H7 (cell line): ENCODE results near the gene NEK2. TPM values are rescaled to one million over a fixed set of nuclear protein-coding genes. Genes with fewer than 3 reads are reported as not detected.
"Not testable (repeated sequence)": the region's sequence is repeated elsewhere in the genome, so short reads cannot be mapped to it uniquely, and the experiment has no call there.

Experiments
- DNase-seq: peaks from one replicate; pipeline ENCODE4 v3.0.0; 2012
- H3K27me3 ChIP-seq: 2 replicates; pipeline ENCODE4 v1.6.0; 2011; ENCODE audit warnings: mild to moderate bottlenecking, low read length; ENCODE audit not compliant: control insufficient read depth, insufficient read depth
- H3K36me3 ChIP-seq: replicated peaks from 2 replicates; pipeline ENCODE4 v1.5.1; 2011; ENCODE audit warnings: low read length; ENCODE audit not compliant: control insufficient read depth, insufficient read depth
- H3K4me3 ChIP-seq: 2 replicates; pipeline ENCODE4 v1.5.1; 2011; ENCODE audit warnings: low read depth, mild to moderate bottlenecking, control low read depth, low read length, moderate library complexity; ENCODE audit not compliant: insufficient read depth
- total RNA-seq: library from RNA; depleted of rRNA; stranded (reverse); fragments of >200 nt; shearing (Covaris generic); gene quantifications from 2 replicates; pipeline ENCODE4 v1.2.3, GENCODE V29; 2014

The NEK2 gene
- total RNA-seq, 1 experiment from 2014 or later, result 58.3 TPM

DNA sequence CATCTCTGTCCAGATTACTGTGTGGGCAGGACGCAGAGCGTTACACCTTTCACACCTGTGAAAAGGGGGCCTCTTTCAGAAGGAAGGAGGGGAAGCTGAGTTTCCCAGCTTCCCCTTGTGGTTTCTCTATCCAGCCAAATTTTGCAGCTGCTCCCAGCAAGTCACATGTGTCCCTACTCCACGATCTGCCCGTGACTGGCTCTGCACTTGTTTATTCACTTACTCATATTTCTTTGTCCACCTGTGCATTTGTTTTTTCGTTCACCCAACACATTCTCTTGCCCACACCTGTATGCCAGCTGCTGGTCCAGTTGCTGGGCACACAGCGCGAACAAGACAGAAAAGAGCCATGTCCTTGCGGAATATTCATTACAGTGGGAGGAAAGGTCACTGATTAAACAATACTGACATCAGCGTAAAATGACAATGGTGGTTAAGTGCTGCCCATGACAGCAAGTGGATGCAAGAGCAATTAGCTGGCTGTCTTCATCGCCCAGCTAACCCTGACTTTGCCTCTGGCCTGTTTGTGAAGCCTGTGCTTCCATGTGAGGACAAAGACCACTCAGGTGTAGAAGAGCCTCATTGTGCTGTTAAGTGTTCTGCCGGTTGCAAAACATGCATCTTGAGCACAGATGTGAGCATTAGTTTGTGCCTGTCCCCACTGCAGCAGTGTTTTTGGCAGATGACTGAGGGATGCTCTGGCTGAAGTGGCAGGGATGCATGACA, 28.6 kb upstream of the NEK2 start:
- no peaks in the 10 kb centered on the region for H3K36me3 ChIP-seq
- peaks cover 5% of the 10 kb centered on the region for H3K27me3 ChIP-seq
- no peak for DNase-seq
- H3K4me3 ChIP-seq, result no peak overlapping the region

DNA sequence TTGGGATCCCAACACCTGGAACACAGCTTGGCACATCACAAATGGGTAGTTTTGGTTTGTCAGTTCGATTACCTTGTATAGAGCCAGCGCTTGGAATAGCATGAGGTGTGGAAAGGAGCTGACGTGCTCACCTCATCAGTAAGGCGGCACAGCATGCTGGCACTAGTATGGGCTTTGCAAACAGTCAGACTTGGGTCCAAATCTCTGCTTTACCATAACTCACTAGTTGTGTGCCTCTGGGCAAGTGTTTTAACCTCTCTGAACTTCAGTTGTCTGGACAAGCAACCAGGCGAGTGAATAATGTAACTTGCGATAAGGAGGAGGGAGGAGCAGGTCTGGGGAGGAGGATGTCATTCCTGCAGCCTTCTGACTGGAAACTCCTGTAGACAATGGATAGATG, 26.3 kb upstream of the NEK2 start:
- Histone ChIP-seq H3K4me3 (no peak overlapping the region), H3K36me3 (no peaks in the 10 kb centered on the region), H3K27me3 (peaks cover 5% of the 10 kb centered on the region)
- DNase-seq, result no peak

- peak overlapping the region; percentile 50 for H3K4me3 ChIP-seq
- H3K27me3 ChIP-seq, result peaks cover 5% of the 10 kb centered on the region
- no peaks in the 10 kb centered on the region for H3K36me3 ChIP-seq
- peak; percentile 79 for DNase-seq
Observed at GRCh38 chr1:211699059-211699458, 23.6 kb upstream of the NEK2 start.

DNA sequence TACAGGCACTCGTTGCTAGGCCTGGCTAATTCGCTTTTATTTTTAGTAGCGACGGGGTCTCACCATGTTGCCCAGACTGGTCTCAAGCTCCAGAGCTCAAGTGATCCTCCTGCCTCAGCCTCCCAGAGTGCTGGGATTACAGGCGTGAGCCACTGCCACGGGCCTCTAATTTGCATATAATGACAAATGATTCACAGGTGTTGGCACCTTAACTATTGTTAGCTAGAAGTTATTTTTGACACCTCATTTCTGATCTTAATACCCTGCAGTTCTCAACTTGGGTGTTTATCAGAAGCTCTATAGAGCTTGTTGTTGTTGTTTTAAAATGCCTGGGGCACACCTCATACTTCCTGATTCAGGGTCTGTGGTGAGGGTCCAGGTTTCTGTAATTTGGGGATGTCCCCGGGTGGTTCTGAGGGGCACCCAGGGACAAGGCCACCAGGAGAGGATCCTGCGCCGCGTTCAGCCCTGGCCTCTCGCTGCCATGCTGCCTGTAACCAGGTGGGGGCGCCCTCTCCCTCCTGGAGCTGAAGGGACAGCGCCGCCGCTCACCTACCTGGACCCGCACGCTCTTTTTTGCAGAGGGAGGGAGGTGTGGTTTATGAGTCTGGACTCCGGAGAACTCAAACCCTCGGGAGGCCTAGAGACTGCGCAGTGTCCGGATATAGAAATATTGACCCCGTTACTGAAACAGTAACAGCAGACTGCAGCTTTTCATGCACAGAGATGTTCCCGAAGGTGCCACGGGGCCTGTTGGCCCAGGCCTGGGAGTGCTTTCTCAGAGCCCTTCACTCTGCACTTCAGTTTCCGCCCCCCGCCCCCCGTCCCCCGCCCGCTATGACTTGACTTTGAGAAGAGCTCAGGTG, 23.0 kb upstream of the NEK2 start:
- no peaks in the 10 kb centered on the region for H3K36me3 ChIP-seq
- peak; percentile 93 for DNase-seq

DNA sequence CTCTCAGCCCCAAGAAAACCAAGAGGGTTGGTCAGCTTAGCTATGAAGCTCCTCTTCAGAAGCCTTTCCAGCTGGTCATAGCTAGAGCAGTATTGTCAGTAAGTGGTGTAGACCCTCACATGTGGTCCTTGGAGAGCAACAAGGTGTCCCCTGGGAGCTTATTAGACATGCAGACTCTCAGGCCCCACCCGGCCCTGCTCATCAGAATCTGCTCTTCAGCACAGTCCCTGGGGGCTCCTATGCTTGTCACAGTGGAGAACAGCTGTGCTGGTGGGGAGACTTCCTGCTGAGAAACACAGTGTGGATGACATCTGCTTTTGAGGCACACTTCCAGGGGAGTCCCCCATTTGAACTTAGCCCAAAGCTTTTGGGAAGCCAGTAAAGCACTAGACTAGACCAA, 21.9 kb upstream of the NEK2 start:
- Histone ChIP-seq H3K27me3 (peaks cover 5% of the 10 kb centered on the region), H3K4me3 (no peak overlapping the region), H3K36me3 (no peaks in the 10 kb centered on the region)
- no peak for DNase-seq

More for the DNA sequence above, 23.0 kb upstream of the NEK2 start:
- Histone ChIP-seq H3K27me3 (peaks cover 5% of the 10 kb centered on the region), H3K4me3 (peak overlapping the region; percentile 50)

- Histone ChIP-seq H3K4me3 (no peak overlapping the region), H3K36me3 (no peaks in the 10 kb centered on the region), H3K27me3 (peaks cover 5% of the 10 kb centered on the region)
- DNase-seq, result no peak
Observed at GRCh38 chr1:211695135-211695816, 19.9 kb upstream of the NEK2 start.

DNA sequence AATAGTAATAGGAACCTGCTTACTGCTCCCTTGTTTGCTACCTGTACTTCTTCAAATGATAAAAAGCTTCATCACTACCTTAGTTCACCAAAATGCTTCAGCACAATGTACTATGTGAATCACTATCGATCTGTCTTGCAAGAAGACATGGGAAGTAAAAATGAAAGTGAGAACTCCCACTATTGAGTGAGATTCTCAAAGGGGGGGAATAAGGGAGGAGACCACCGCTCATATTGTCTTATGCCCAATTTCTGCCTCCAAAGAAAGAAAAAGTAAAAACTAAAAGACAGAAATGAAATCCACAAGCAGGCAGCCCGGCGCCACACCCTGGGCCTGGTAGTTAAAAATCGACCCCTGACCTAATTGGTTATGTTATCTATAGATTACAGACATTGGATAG, 18.5 kb upstream of the NEK2 start:
- not testable (repeated sequence) for DNase-seq, H3K27me3 ChIP-seq, H3K4me3 ChIP-seq, H3K36me3 ChIP-seq

GRCh38 chr1:211688421-211688820, 13.0 kb upstream of the NEK2 start:
- no peaks in the 10 kb centered on the region for H3K27me3 ChIP-seq
- no peaks in the 10 kb centered on the region for H3K36me3 ChIP-seq
- DNase-seq, result no peak
- H3K4me3 ChIP-seq, result no peak overlapping the region

GRCh38 chr1:211687462-211688215, 12.2 kb upstream of the NEK2 start:
- no peaks in the 10 kb centered on the region for H3K27me3 ChIP-seq
- DNase-seq, result no peak
- no peak overlapping the region for H3K4me3 ChIP-seq
- no peaks in the 10 kb centered on the region for H3K36me3 ChIP-seq

GRCh38 chr1:211685823-211686222, 10.4 kb upstream of the NEK2 start:
- H3K4me3 ChIP-seq, result no peak overlapping the region
- no peaks in the 10 kb centered on the region for H3K27me3 ChIP-seq
- no peak for DNase-seq
- H3K36me3 ChIP-seq, result no peaks in the 10 kb centered on the region

- H3K36me3 ChIP-seq, result no peaks in the 10 kb centered on the region
- no peaks in the 10 kb centered on the region for H3K27me3 ChIP-seq
- no peak for DNase-seq
- H3K4me3 ChIP-seq, result no peak overlapping the region
Observed at GRCh38 chr1:211684791-211685190, 9.4 kb upstream of the NEK2 start.

DNA sequence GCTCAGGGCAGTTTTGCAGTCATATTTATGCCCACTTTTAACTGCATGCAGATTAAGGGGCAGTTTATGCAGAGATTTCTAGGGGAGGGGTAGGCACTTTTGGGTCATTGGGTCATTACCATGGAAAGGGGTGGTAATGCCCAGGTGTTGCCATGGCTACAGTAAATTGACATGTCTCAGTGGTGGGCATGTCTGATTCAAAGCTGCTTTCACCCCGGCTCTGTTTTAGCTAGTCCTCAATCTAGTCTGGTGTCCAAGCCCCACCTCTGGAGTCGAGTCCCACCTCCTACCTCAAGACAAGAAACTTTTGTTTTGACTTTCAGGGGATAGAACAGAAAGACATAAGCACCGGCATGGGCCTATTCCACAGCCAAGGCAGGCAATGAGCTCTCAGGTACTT, 8.9 kb upstream of the NEK2 start:
- no peak overlapping the region for H3K4me3 ChIP-seq
- no peaks in the 10 kb centered on the region for H3K27me3 ChIP-seq
- H3K36me3 ChIP-seq, result no peaks in the 10 kb centered on the region
- no peak for DNase-seq

- no peaks in the 10 kb centered on the region for H3K27me3 ChIP-seq
- H3K36me3 ChIP-seq, result no peaks in the 10 kb centered on the region
- no peak overlapping the region for H3K4me3 ChIP-seq
- no peak for DNase-seq
Observed at GRCh38 chr1:211683396-211684297, 8.2 kb upstream of the NEK2 start.
